ENCODE data around the gene UBE2K. TPM values are rescaled to one million over a fixed set of nuclear protein-coding genes. Genes with fewer than 3 reads are reported as not detected.

The UBE2K gene
- total and polyA plus RNA-seq, 2 of the 13 experiments (the other 11 are each of a cell fraction or from before 2014, with no cell fraction given), result 36.2 to 81.0 TPM

DNA sequence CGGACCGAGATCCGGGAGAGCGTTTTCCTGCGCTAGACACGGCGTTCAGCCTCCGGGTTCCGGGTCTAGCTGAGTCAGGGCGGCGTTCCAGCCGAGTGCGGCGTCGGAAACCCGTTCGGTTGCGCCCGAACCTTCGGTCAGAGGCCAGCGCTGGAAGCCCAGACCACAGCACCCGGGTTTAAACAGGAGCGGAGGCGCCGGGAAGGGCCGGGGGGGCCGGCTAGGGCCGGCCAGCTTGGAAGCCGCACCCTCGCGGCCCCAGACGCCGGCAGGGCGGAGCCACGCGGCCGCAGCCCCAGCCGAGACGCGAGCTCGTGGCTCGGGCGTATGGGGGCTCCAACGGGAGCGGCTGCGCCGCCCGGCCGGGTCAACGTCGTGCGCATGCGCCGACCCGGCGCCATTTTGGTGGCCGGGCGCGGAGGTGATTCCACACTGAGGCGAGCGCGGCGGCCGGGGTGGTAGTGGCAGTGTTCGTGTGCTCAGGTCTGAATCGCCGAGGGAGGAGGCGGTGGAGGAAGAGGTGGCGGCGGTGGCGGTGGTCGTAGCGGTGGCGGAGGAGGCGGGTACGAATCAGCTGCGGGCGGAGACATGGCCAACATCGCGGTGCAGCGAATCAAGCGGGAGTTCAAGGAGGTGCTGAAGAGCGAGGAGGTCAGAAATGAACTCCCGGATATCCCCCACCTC lies at the start of gene UBE2K (continued):
- TF ChIP-seq PRMT3 (CRISPR knock-in tag; IDR thresholded peaks at IDR 0.05; ENCODE audit: borderline replicate concordance, low read depth) (no peak), SMYD3 (CRISPR knock-in tag; IDR thresholded peaks at IDR 0.05) (0 out of 2 replicates have a peak, but pooled peaks have one; percentile 28), ZNF773 (CRISPR knock-in tag; IDR thresholded peaks at IDR 0.05; ENCODE audit: borderline replicate concordance) (no peak), ZBTB7A (CRISPR knock-in tag; IDR thresholded peaks at IDR 0.05) (no peak), ZNF616 (CRISPR knock-in tag; IDR thresholded peaks at IDR 0.05; ENCODE audit: low read depth) (no peak; the same call in 1 of the 2 replicates), STAT5B (CRISPR knock-in tag; IDR thresholded peaks at IDR 0.05) (no peak), FOXA1 (IDR thresholded peaks at IDR 0.05) (no peak), FOXA1 (CRISPR knock-in tag; IDR thresholded peaks at IDR 0.05) (no peak), ELF3 (CRISPR knock-in tag; IDR thresholded peaks at IDR 0.05) (no peak), ZNF44 (CRISPR knock-in tag; IDR thresholded peaks at IDR 0.05) (no peak), JUNB (CRISPR knock-in tag; IDR thresholded peaks at IDR 0.05; ENCODE audit: borderline replicate concordance) (no peak), ZNF225 (CRISPR knock-in tag; IDR thresholded peaks at IDR 0.05) (0 out of 2 replicates have a peak, but pooled peaks have one; percentile 17), CCDC6 (CRISPR knock-in tag; IDR thresholded peaks at IDR 0.05) (no peak), ZNF224 (CRISPR knock-in tag; IDR thresholded peaks at IDR 0.05) (no peak), SRF (IDR thresholded peaks at IDR 0.05; ENCODE audit: low read depth, low read length) (no peak), ZSCAN30 (CRISPR knock-in tag; IDR thresholded peaks at IDR 0.05) (no peak)
- TF ChIP-seq, protein P1, sequence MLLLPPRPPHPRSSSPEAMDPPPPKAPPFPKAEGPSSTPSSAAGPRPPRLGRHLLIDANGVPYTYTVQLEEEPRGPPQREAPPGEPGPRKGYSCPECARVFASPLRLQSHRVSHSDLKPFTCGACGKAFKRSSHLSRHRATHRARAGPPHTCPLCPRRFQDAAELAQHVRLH (CRISPR knock-in tag; IDR thresholded peaks at IDR 0.05; ENCODE audit: borderline replicate concordance, low read depth), result peak; percentile 37; the same call in 1 of the 2 replicates
- TF ChIP-seq, protein P2, sequence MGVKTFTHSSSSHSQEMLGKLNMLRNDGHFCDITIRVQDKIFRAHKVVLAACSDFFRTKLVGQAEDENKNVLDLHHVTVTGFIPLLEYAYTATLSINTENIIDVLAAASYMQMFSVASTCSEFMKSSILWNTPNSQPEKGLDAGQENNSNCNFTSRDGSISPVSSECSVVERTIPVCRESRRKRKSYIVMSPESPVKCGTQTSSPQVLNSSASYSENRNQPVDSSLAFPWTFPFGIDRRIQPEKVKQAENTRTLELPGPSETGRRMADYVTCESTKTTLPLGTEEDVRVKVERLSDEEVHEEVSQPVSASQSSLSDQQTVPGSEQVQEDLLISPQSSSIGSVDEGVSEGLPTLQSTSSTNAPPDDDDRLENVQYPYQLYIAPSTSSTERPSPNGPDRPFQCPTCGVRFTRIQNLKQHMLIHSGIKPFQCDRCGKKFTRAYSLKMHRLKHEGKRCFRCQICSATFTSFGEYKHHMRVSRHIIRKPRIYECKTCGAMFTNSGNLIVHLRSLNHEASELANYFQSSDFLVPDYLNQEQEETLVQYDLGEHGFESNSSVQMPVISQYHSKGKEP (CRISPR knock-in tag; IDR thresholded peaks at IDR 0.05), result no peak
- TF ChIP-seq, protein P3, sequence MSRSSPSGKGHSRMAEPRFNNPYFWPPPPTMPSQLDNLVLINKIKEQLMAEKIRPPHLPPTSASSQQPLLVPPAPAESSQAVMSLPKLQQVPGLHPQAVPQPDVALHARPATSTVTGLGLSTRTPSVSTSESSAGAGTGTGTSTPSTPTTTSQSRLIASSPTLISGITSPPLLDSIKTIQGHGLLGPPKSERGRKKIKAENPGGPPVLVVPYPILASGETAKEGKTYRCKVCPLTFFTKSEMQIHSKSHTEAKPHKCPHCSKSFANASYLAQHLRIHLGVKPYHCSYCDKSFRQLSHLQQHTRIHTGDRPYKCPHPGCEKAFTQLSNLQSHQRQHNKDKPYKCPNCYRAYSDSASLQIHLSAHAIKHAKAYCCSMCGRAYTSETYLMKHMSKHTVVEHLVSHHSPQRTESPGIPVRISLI (CRISPR knock-in tag; IDR thresholded peaks at IDR 0.05; ENCODE audit: borderline replicate concordance), result 0 out of 2 replicates have a peak, but pooled peaks have one; percentile 17
- TF ChIP-seq, protein P4, sequence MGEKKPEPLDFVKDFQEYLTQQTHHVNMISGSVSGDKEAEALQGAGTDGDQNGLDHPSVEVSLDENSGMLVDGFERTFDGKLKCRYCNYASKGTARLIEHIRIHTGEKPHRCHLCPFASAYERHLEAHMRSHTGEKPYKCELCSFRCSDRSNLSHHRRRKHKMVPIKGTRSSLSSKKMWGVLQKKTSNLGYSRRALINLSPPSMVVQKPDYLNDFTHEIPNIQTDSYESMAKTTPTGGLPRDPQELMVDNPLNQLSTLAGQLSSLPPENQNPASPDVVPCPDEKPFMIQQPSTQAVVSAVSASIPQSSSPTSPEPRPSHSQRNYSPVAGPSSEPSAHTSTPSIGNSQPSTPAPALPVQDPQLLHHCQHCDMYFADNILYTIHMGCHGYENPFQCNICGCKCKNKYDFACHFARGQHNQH (CRISPR knock-in tag; IDR thresholded peaks at IDR 0.05), result no peak; the same call in 1 of the 2 replicates
- TF ChIP-seq, protein P5, sequence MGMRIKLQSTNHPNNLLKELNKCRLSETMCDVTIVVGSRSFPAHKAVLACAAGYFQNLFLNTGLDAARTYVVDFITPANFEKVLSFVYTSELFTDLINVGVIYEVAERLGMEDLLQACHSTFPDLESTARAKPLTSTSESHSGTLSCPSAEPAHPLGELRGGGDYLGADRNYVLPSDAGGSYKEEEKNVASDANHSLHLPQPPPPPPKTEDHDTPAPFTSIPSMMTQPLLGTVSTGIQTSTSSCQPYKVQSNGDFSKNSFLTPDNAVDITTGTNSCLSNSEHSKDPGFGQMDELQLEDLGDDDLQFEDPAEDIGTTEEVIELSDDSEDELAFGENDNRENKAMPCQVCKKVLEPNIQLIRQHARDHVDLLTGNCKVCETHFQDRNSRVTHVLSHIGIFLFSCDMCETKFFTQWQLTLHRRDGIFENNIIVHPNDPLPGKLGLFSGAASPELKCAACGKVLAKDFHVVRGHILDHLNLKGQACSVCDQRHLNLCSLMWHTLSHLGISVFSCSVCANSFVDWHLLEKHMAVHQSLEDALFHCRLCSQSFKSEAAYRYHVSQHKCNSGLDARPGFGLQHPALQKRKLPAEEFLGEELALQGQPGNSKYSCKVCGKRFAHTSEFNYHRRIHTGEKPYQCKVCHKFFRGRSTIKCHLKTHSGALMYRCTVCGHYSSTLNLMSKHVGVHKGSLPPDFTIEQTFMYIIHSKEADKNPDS (CRISPR knock-in tag; IDR thresholded peaks at IDR 0.05), result 0 out of 2 replicates have a peak, but pooled peaks have one; percentile 9
- TF ChIP-seq, protein P6, sequence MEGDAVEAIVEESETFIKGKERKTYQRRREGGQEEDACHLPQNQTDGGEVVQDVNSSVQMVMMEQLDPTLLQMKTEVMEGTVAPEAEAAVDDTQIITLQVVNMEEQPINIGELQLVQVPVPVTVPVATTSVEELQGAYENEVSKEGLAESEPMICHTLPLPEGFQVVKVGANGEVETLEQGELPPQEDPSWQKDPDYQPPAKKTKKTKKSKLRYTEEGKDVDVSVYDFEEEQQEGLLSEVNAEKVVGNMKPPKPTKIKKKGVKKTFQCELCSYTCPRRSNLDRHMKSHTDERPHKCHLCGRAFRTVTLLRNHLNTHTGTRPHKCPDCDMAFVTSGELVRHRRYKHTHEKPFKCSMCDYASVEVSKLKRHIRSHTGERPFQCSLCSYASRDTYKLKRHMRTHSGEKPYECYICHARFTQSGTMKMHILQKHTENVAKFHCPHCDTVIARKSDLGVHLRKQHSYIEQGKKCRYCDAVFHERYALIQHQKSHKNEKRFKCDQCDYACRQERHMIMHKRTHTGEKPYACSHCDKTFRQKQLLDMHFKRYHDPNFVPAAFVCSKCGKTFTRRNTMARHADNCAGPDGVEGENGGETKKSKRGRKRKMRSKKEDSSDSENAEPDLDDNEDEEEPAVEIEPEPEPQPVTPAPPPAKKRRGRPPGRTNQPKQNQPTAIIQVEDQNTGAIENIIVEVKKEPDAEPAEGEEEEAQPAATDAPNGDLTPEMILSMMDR (CRISPR knock-in tag; IDR thresholded peaks at IDR 0.05), result no peak

Measured in HepG2 (cell line).